Activated naive CD8-positive, alpha-beta T cell treated with anti-CD3 and anti-CD28 coated beads, Interleukin-2, amount 10 ng/mL, durations not matched to agents 7 days and 5 days (primary cell): ENCODE measurements around the gene RAB11FIP3. TPM values are rescaled to one million over a fixed set of nuclear protein-coding genes. Genes with fewer than 3 reads are reported as not detected.

Experiments used
- ATAC-seq: fragments of 150-1000 bp; cut with Tn5 transposase; one replicate; pipeline ENCODE4 v1.10.0; 2021; ENCODE audit warnings: low read depth, moderate library complexity
- POLR2A ChIA-PET: fragments of 350-600 bp; sonication (Branson Sonifier 250); formaldehyde crosslinking; loops from one replicate; lab custom pipeline; 2021; ENCODE audit warnings: antibody characterized with exemption; lab: Charles Lee
- DNase-seq: peaks from one replicate; pipeline ENCODE4 v3.0.0; 2021
- H3K27ac Mint-ChIP-seq: one replicate; pipeline ENCODE4 v1.8.0; 2022; ENCODE audit warnings: mild to moderate bottlenecking, mixed read lengths
- H3K27me3 Mint-ChIP-seq: one replicate; pipeline ENCODE4 v1.8.0; 2022; ENCODE audit warnings: mild to moderate bottlenecking, moderate library complexity, mixed read lengths
- H3K36me3 Mint-ChIP-seq: one replicate; pipeline ENCODE4 v1.8.0; 2021; ENCODE audit warnings: mild to moderate bottlenecking, mixed read lengths
- H3K4me1 Mint-ChIP-seq: one replicate; pipeline ENCODE4 v1.8.0; 2021; ENCODE audit warnings: mixed read lengths
- H3K4me3 Mint-ChIP-seq: one replicate; pipeline ENCODE4 v1.8.0; 2022; ENCODE audit warnings: mild to moderate bottlenecking, moderate library complexity, mixed read lengths
- H3K9me3 Mint-ChIP-seq: one replicate; pipeline ENCODE4 v1.8.0; 2021; ENCODE audit warnings: mixed read lengths
- total RNA-seq, 2 experiments: library from RNA; stranded (reverse); gene quantifications; one replicate each; pipeline ENCODE4 v1.2.3, GENCODE V29; 2021

The RAB11FIP3 gene
- total RNA-seq, 2 experiments from 2014 or later: 28.8 to 29.3 TPM

- H3K36me3 Mint-ChIP-seq: no peaks in the 10 kb centered on the region
- POLR2A ChIA-PET: no interaction called here
- H3K27me3 Mint-ChIP-seq: peaks cover 29% of the 10 kb centered on the region
- ATAC-seq: no peak
- no peak overlapping the region for H3K4me3 Mint-ChIP-seq
- H3K4me1 Mint-ChIP-seq: peaks cover 10% of the 10 kb centered on the region
- H3K27ac Mint-ChIP-seq: no peak overlapping the region
- peak; percentile 32 for DNase-seq
- H3K9me3 Mint-ChIP-seq: no peaks in the 10 kb centered on the region
Measured at GRCh38 chr16:398561-399339, 26.7 kb upstream of the RAB11FIP3 start.

GRCh38 chr16:399340-400019 is 26.0 kb upstream of the RAB11FIP3 start:
- no peaks in the 10 kb centered on the region for H3K36me3 Mint-ChIP-seq
- ATAC-seq: no peak
- no peak overlapping the region for H3K4me3 Mint-ChIP-seq
- H3K27me3 Mint-ChIP-seq: peaks cover 29% of the 10 kb centered on the region
- H3K27ac Mint-ChIP-seq: no peak overlapping the region
- no peaks in the 10 kb centered on the region for H3K9me3 Mint-ChIP-seq
- no peak for DNase-seq
- POLR2A ChIA-PET: interaction anchor here (1.2 kb wide), 1 partner anchor 171 kb away, joined by 3 read pairs; no protein-coding TSS in a partner anchor
- peaks cover 10% of the 10 kb centered on the region for H3K4me1 Mint-ChIP-seq

- peaks cover 27% of the 10 kb centered on the region for H3K27me3 Mint-ChIP-seq
Measured at GRCh38 chr16:400061-400591, 25.3 kb upstream of the RAB11FIP3 start.

GRCh38 chr16:401468-402348 is 23.7 kb upstream of the RAB11FIP3 start, which contains the start of gene DECR2:
TSS of gene DECR2 (plus strand) at chr16:401885. CDS start at chr16:401964, 79 bp downstream.
- peak; percentile 85 for ATAC-seq
- H3K36me3 Mint-ChIP-seq: no peaks in the 10 kb centered on the region
- H3K4me1 Mint-ChIP-seq: peaks cover 8% of the 10 kb centered on the region
- H3K27ac Mint-ChIP-seq: peak within 1 kb of the TSS; percentile 79
- H3K27me3 Mint-ChIP-seq: peaks cover 14% of the 10 kb centered on the region
- peak; percentile 99 for DNase-seq
- H3K9me3 Mint-ChIP-seq: no peaks in the 10 kb centered on the region
- POLR2A ChIA-PET: interaction anchor here (0.6 to 2.4 kb wide), 5 partner anchors 19 to 318 kb away, joined by 3 to 14 read pairs (median 7); partner anchors contain the start of genes MRPL28, PGAP6 and RAB11FIP3
- H3K4me3 Mint-ChIP-seq: peak within 1 kb of the TSS; percentile 89

More at GRCh38 chr16:400061-400591, 25.3 kb upstream of the RAB11FIP3 start:
- peak overlapping the region; percentile 89 for H3K4me3 Mint-ChIP-seq
- no peak for ATAC-seq
- H3K36me3 Mint-ChIP-seq: no peaks in the 10 kb centered on the region
- H3K9me3 Mint-ChIP-seq: no peaks in the 10 kb centered on the region
- POLR2A ChIA-PET: interaction anchor here (1.2 to 2.4 kb wide), 4 partner anchors 17 to 319 kb away, joined by 3 to 14 read pairs (median 8); partner anchors contain the start of genes PGAP6 and RAB11FIP3
- peak; percentile 36 for DNase-seq
- H3K27ac Mint-ChIP-seq: peak overlapping the region; percentile 21
- H3K4me1 Mint-ChIP-seq: peaks cover 10% of the 10 kb centered on the region

- H3K36me3 Mint-ChIP-seq: no peaks in the 10 kb centered on the region
- no peak overlapping the region for H3K4me3 Mint-ChIP-seq
- H3K27ac Mint-ChIP-seq: no peak overlapping the region
- H3K27me3 Mint-ChIP-seq: no peaks in the 10 kb centered on the region
- POLR2A ChIA-PET: no interaction called here
- peaks cover 7% of the 10 kb centered on the region for H3K4me1 Mint-ChIP-seq
- H3K9me3 Mint-ChIP-seq: no peaks in the 10 kb centered on the region
- ATAC-seq (no peak), DNase-seq (no peak)
Measured at GRCh38 chr16:404971-405486, 20.4 kb upstream of the RAB11FIP3 start.

GRCh38 chr16:405548-406506 is 19.6 kb upstream of the RAB11FIP3 start:
- Mint-ChIP-seq H3K4me3 (no peak overlapping the region), H3K27me3 (no peaks in the 10 kb centered on the region), H3K9me3 (no peaks in the 10 kb centered on the region), H3K4me1 (no peaks in the 10 kb centered on the region), H3K27ac (no peak overlapping the region), H3K36me3 (no peaks in the 10 kb centered on the region)
- no peak for ATAC-seq
- no peak for DNase-seq
- POLR2A ChIA-PET: no interaction called here

GRCh38 chr16:407253-407652 is 18.2 kb upstream of the RAB11FIP3 start:
- Mint-ChIP-seq H3K9me3 (no peaks in the 10 kb centered on the region), H3K36me3 (no peaks in the 10 kb centered on the region), H3K4me3 (no peak overlapping the region), H3K27ac (no peak overlapping the region), H3K27me3 (no peaks in the 10 kb centered on the region), H3K4me1 (no peaks in the 10 kb centered on the region)
- ATAC-seq: no peak
- no peak for DNase-seq
- POLR2A ChIA-PET: no interaction called here

GRCh38 chr16:410516-411178 is 14.8 kb upstream of the RAB11FIP3 start:
- POLR2A ChIA-PET: no interaction called here
- ATAC-seq: no peak
- Mint-ChIP-seq H3K9me3 (no peaks in the 10 kb centered on the region), H3K27ac (no peak overlapping the region), H3K36me3 (no peaks in the 10 kb centered on the region), H3K4me1 (no peaks in the 10 kb centered on the region), H3K27me3 (no peaks in the 10 kb centered on the region), H3K4me3 (no peak overlapping the region)
- DNase-seq: no peak

GRCh38 chr16:411576-412265 is 13.7 kb upstream of the RAB11FIP3 start:
- H3K36me3 Mint-ChIP-seq: no peaks in the 10 kb centered on the region
- no peaks in the 10 kb centered on the region for H3K9me3 Mint-ChIP-seq
- POLR2A ChIA-PET: no interaction called here
- H3K4me1 Mint-ChIP-seq: no peaks in the 10 kb centered on the region
- no peaks in the 10 kb centered on the region for H3K27me3 Mint-ChIP-seq
- no peak overlapping the region for H3K4me3 Mint-ChIP-seq
- no peak for ATAC-seq
- no peak for DNase-seq
- no peak overlapping the region for H3K27ac Mint-ChIP-seq

GRCh38 chr16:414395-415169 is 10.9 kb upstream of the RAB11FIP3 start:
- POLR2A ChIA-PET: no interaction called here
- H3K4me3 Mint-ChIP-seq: no peak overlapping the region
- H3K36me3 Mint-ChIP-seq: no peaks in the 10 kb centered on the region
- no peaks in the 10 kb centered on the region for H3K9me3 Mint-ChIP-seq
- H3K27ac Mint-ChIP-seq: no peak overlapping the region
- no peaks in the 10 kb centered on the region for H3K4me1 Mint-ChIP-seq
- ATAC-seq (no peak), DNase-seq (no peak)
- no peaks in the 10 kb centered on the region for H3K27me3 Mint-ChIP-seq
